ENCODE results near the gene ING4.

DNA sequence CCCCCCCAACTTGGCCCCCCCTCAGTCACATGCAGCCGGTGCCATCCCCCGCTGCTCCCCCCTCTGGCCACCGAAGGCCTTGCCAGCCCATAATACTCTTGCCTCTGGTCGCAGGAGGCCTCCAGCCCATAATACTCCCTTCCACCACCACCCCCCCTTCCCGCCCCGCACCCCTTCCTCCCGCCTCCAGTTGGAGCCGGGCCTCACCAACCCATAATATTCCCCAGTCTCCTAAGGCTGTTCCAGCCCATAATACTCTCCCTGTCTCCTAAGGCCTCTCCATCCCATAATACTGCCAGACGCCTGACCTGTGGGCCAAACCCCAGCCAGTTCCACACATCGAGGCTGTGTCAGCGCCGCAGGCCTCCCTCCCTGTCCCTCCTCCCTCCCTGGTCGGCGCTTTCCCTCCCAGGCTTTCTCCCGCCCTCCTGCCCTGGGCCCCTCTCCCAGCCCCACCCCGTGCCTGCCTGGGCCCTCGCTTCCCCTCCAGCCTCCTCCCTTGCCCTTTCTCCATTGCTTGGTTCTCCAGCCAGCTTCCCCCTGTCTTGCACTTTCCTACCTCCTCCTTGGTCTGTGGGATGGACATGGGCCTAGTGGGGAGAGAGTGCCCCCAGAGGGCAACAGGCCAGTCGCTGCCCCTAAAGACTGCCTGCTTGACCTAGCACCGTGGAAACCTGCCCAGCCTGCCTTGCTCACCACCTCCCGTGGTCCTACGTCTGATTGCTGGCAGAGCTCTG, 49.0 kb downstream of the ING4 start:
- TF ChIP-seq POLR2A (IDR thresholded peaks at IDR 0.05), result peak in 1 of 4 donors; percentile 12
- TF ChIP-seq, protein P1, sequence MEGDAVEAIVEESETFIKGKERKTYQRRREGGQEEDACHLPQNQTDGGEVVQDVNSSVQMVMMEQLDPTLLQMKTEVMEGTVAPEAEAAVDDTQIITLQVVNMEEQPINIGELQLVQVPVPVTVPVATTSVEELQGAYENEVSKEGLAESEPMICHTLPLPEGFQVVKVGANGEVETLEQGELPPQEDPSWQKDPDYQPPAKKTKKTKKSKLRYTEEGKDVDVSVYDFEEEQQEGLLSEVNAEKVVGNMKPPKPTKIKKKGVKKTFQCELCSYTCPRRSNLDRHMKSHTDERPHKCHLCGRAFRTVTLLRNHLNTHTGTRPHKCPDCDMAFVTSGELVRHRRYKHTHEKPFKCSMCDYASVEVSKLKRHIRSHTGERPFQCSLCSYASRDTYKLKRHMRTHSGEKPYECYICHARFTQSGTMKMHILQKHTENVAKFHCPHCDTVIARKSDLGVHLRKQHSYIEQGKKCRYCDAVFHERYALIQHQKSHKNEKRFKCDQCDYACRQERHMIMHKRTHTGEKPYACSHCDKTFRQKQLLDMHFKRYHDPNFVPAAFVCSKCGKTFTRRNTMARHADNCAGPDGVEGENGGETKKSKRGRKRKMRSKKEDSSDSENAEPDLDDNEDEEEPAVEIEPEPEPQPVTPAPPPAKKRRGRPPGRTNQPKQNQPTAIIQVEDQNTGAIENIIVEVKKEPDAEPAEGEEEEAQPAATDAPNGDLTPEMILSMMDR (IDR thresholded peaks at IDR 0.05), result peak in 2 of 6 experiments; percentile 3 to 5

Measured in esophagus squamous epithelium (tissue), 4 donors.